Uterus (tissue), 4 donors: ENCODE results near the gene ASB13. TPM values are rescaled to one million over a fixed set of nuclear protein-coding genes. Genes with fewer than 3 reads are reported as not detected.
A peak's percentile ranks its signal among the peaks of the same experiment; 100 is the strongest.

ENCODE experiments used
- DNase-seq, 2 donors: peaks; one replicate each; pipeline ENCODE4 v3.0.0-alpha.2; 2019 to 2020
- H3K27ac ChIP-seq, 2 donors: fragments of 200-600 bp; sonication (generic); 1 replicate in 1 of 2; 2 replicates in 1 of 2; pipeline ENCODE4 v1.5.1; 2016 to 2018
- H3K27me3 ChIP-seq, 2 donors: fragments of 200-600 bp; sonication (generic); one replicate each; pipeline ENCODE4 v1.5.1; 2018 to 2019; ENCODE audit warnings: control low read depth in 1 of 2
- H3K36me3 ChIP-seq, 2 donors: fragments of 200-600 bp; sonication (generic); one replicate each; pipeline ENCODE4 v1.5.1; 2019; ENCODE audit warnings: control low read depth in 1 of 2
- H3K4me1 ChIP-seq, 2 donors: fragments of 200-600 bp; sonication (generic); one replicate each; pipeline ENCODE4 v1.5.1; 2018 to 2019; ENCODE audit warnings: control low read depth in 1 of 2
- H3K4me3 ChIP-seq, 2 donors: fragments of 200-600 bp; sonication (generic); 1 replicate in 1 of 2; 2 replicates in 1 of 2; pipeline ENCODE4 v1.5.1; 2018 to 2019; ENCODE audit warnings: mild to moderate bottlenecking in 1 of 2
- H3K9me3 ChIP-seq, 2 donors: fragments of 200-600 bp; sonication (generic); one replicate each; pipeline ENCODE4 v1.5.1; 2019; ENCODE audit warnings: control low read depth in 1 of 2
- CTCF ChIP-seq, 4 experiments: fragments of 200-600 bp in 2 of 4; fragments of 450-650 bp in 2 of 4; sonication (generic) in 2 of 4; IDR thresholded peaks; one replicate each; pipeline ENCODE4 v1.5.1; 2016 to 2019; ENCODE audit warnings: antibody characterized with exemption in 4 of 4, mild to moderate bottlenecking in 2 of 4, moderate library complexity in 1 of 4
- POLR2A ChIP-seq, 2 donors: fragments of 450-650 bp; IDR thresholded peaks; one replicate each; pipeline ENCODE4 v1.6.1; 2016; ENCODE audit warnings: antibody characterized with exemption in 2 of 2, mild to moderate bottlenecking in 1 of 2, moderate library complexity in 1 of 2
- intact Hi-C: fragments of 100-400 bp; cut with DNase I; formaldehyde crosslinking; loops from one replicate; pipeline ENCODE4 v1.15.1; 2023; ENCODE audit warnings: low total_unique reads
- total RNA-seq, 4 donors: library from RNA; depleted of rRNA in 3 of 4; stranded (reverse); fragments of >200 nt in 3 of 4; gene quantifications; one replicate each; pipeline versions ENCODE4 v1.1.0 to v1.2.4, GENCODE V29; 2014 to 2023
- donor health status: DM: yes; HTN: yes; CAD: no.

ASB13 gene
- total RNA-seq, 4 donors from 2014 or later, result 8.7 to 25.7 (median 17.9) TPM

GRCh38 chr10:5688587-5688986 lies 22.2 kb upstream of the ASB13 start:
- no peak for DNase-seq
- intact Hi-C loops, result no loop called here
- H3K4me1 ChIP-seq, result peaks cover under 1 to 10% of the 10 kb centered on the region in 2 donors

GRCh38 chr10:5685764-5686240 lies 19.4 kb upstream of the ASB13 start:
- Histone ChIP-seq H3K9me3 (no peaks in the 10 kb centered on the region), H3K27me3 (no peaks in the 10 kb centered on the region), H3K36me3 (no peaks in the 10 kb centered on the region), H3K4me3 (peak overlapping the region; percentile 73 to 94), H3K27ac (peak overlapping the region; percentile 86 to 88), H3K4me1 (peaks cover 0 to 10% of the 10 kb centered on the region in 2 donors)
- TF ChIP-seq CTCF (IDR thresholded peaks at IDR 0.05) (no peak), POLR2A (IDR thresholded peaks at IDR 0.05) (no peak)
- DNase-seq, result no peak
- intact Hi-C loops, result no loop called here

More at GRCh38 chr10:5688587-5688986, 22.2 kb upstream of the ASB13 start:
- H3K9me3 ChIP-seq, result no peaks in the 10 kb centered on the region
- H3K4me3 ChIP-seq, result no peak overlapping the region
- H3K27ac ChIP-seq, result no peak overlapping the region
- H3K27me3 ChIP-seq, result no peaks in the 10 kb centered on the region
- H3K36me3 ChIP-seq, result no peaks in the 10 kb centered on the region
- TF ChIP-seq CTCF (IDR thresholded peaks at IDR 0.05) (no peak), POLR2A (IDR thresholded peaks at IDR 0.05) (no peak)

- Histone ChIP-seq H3K27ac (peak overlapping the region; percentile 86 to 88), H3K4me3 (peak overlapping the region; percentile 73 to 94), H3K9me3 (no peaks in the 10 kb centered on the region), H3K27me3 (no peaks in the 10 kb centered on the region), H3K36me3 (no peaks in the 10 kb centered on the region), H3K4me1 (peaks cover 0 to 10% of the 10 kb centered on the region in 2 donors)
- DNase-seq, result peak; percentile 51 to 59
- TF ChIP-seq POLR2A (IDR thresholded peaks at IDR 0.05) (no peak), CTCF (IDR thresholded peaks at IDR 0.05) (peak; percentile 24 to 53 (median 40))
- intact Hi-C loops, result no loop called here
These were observed 18.8 kb upstream of the ASB13 start for GRCh38 chr10:5684971-5685763.

GRCh38 chr10:5684318-5684970 lies 18.0 kb upstream of the ASB13 start, which contains the start of gene TASOR2:
Gene TASOR2 (plus strand): TSS chr10:5684838. CDS start chr10:5720643, 35,805 bp downstream.
- H3K4me1 ChIP-seq, result peaks cover 0 to 10% of the 10 kb centered on the region in 2 donors
- H3K9me3 ChIP-seq, result no peaks in the 10 kb centered on the region
- H3K4me3 ChIP-seq, result peak within 1 kb of the TSS; percentile 73 to 94
- H3K36me3 ChIP-seq, result no peaks in the 10 kb centered on the region
- peak; percentile 97 to 98 for DNase-seq
- TF ChIP-seq POLR2A (IDR thresholded peaks at IDR 0.05), result peak; percentile 37 to 44
- TF ChIP-seq CTCF (IDR thresholded peaks at IDR 0.05), result peak in 1 of 4 experiments; percentile 18
- intact Hi-C loops, result no loop called here
- H3K27me3 ChIP-seq, result no peaks in the 10 kb centered on the region
- peak within 1 kb of the TSS; percentile 86 to 88 for H3K27ac ChIP-seq

- Histone ChIP-seq H3K27me3 (no peaks in the 10 kb centered on the region), H3K9me3 (no peaks in the 10 kb centered on the region), H3K4me1 (peaks cover 0 to 10% of the 10 kb centered on the region in 2 donors), H3K36me3 (no peaks in the 10 kb centered on the region), H3K4me3 (no peak overlapping the region), H3K27ac (no peak overlapping the region)
- TF ChIP-seq CTCF (IDR thresholded peaks at IDR 0.05), result no peak
- TF ChIP-seq POLR2A (IDR thresholded peaks at IDR 0.05), result no peak
- intact Hi-C loops, result no loop called here
- DNase-seq, result no peak
These were observed 16.7 kb upstream of the ASB13 start for GRCh38 chr10:5683065-5683464.
